Measurements from ENCODE around the gene KLHL42.
"Not testable (repeated sequence)": the region's sequence is repeated elsewhere in the genome, so short reads cannot be mapped to it uniquely, and the experiment has no call there.

Gene KLHL42

GRCh38 chr12:27821259-27821973 is 41.4 kb downstream of the KLHL42 start:
- DNase-seq (peak; percentile 31 to 38), ATAC-seq (no peak)
- H3K4me3 Mint-ChIP-seq: peak overlapping the region; percentile 31 to 54
- peaks cover 53% of the 10 kb centered on the region for H3K27me3 Mint-ChIP-seq
- H3K9me3 Mint-ChIP-seq: no peaks in the 10 kb centered on the region
- H3K4me1 Mint-ChIP-seq: peaks cover 58% of the 10 kb centered on the region
- peak overlapping the region; percentile 42 to 47 for H3K27ac Mint-ChIP-seq

- Mint-ChIP-seq H3K4me1 (peaks cover 59% of the 10 kb centered on the region), H3K27ac (peak overlapping the region; percentile 96), H3K9me3 (no peaks in the 10 kb centered on the region), H3K27me3 (peaks cover 56% of the 10 kb centered on the region), H3K4me3 (peak overlapping the region; percentile 48 to 54)
- ATAC-seq (peak; percentile 94), DNase-seq (peak; percentile 76 to 90)
Observed at GRCh38 chr12:27822076-27822712, 42.2 kb downstream of the KLHL42 start.

- Mint-ChIP-seq H3K4me3 (no peak overlapping the region), H3K27me3 (peaks cover 60% of the 10 kb centered on the region), H3K9me3 (no peaks in the 10 kb centered on the region), H3K4me1 (peaks cover 59% of the 10 kb centered on the region), H3K27ac (no peak overlapping the region)
- DNase-seq: peak in 1 of 2 donors; percentile 26
- ATAC-seq: no peak
Observed at GRCh38 chr12:27823038-27823437, 43.0 kb downstream of the KLHL42 start.

GRCh38 chr12:27824126-27824842 is 44.3 kb downstream of the KLHL42 start:
- peaks cover 54% of the 10 kb centered on the region for H3K4me1 Mint-ChIP-seq
- H3K4me3 Mint-ChIP-seq: peak overlapping the region in 1 of 2 donors; percentile 29
- H3K27me3 Mint-ChIP-seq: peaks cover 60% of the 10 kb centered on the region
- DNase-seq (peak in 1 of 2 donors; percentile 30), ATAC-seq (no peak)
- no peaks in the 10 kb centered on the region for H3K9me3 Mint-ChIP-seq
- H3K27ac Mint-ChIP-seq: peak overlapping the region; percentile 39 to 52

GRCh38 chr12:27826076-27826475 is 46.0 kb downstream of the KLHL42 start:
- DNase-seq: no peak
- Mint-ChIP-seq H3K9me3 (no peaks in the 10 kb centered on the region), H3K27me3 (peaks cover 67% of the 10 kb centered on the region), H3K4me1 (peaks cover 48% of the 10 kb centered on the region), H3K27ac (no peak overlapping the region), H3K4me3 (no peak overlapping the region)
- no peak for ATAC-seq

GRCh38 chr12:27828196-27828595 is 48.2 kb downstream of the KLHL42 start:
- no peaks in the 10 kb centered on the region for H3K9me3 Mint-ChIP-seq
- H3K27ac Mint-ChIP-seq: no peak overlapping the region
- H3K4me1 Mint-ChIP-seq: peaks cover 26% of the 10 kb centered on the region
- peaks cover 76% of the 10 kb centered on the region for H3K27me3 Mint-ChIP-seq
- no peak overlapping the region for H3K4me3 Mint-ChIP-seq
- DNase-seq (no peak), ATAC-seq (no peak)

GRCh38 chr12:27838543-27839185 is 58.6 kb downstream of the KLHL42 start:
- Mint-ChIP-seq H3K4me1 (no peaks in the 10 kb centered on the region), H3K27me3 (peaks cover 14% of the 10 kb centered on the region), H3K9me3 (no peaks in the 10 kb centered on the region), H3K4me3 (no peak overlapping the region), H3K27ac (no peak overlapping the region)
- no peak for DNase-seq
- no peak for ATAC-seq

GRCh38 chr12:27840229-27840999 is 60.4 kb downstream of the KLHL42 start:
- Mint-ChIP-seq H3K9me3 (no peaks in the 10 kb centered on the region), H3K27ac (no peak overlapping the region), H3K4me1 (no peaks in the 10 kb centered on the region), H3K4me3 (no peak overlapping the region), H3K27me3 (peaks cover 23% of the 10 kb centered on the region)
- ATAC-seq (no peak), DNase-seq (no peak)

GRCh38 chr12:27841392-27841882 is 61.4 kb downstream of the KLHL42 start:
- Mint-ChIP-seq H3K4me3 (no peak overlapping the region), H3K27ac (no peak overlapping the region), H3K9me3 (no peaks in the 10 kb centered on the region), H3K27me3 (peaks cover 32% of the 10 kb centered on the region), H3K4me1 (no peaks in the 10 kb centered on the region)
- DNase-seq: no peak
- no peak for ATAC-seq

GRCh38 chr12:27843714-27844245 is 63.7 kb downstream of the KLHL42 start:
- H3K4me3 Mint-ChIP-seq: no peak overlapping the region
- DNase-seq: no peak
- H3K9me3 Mint-ChIP-seq: peaks cover 0 to under 1% of the 10 kb centered on the region in 2 donors
- H3K4me1 Mint-ChIP-seq: no peaks in the 10 kb centered on the region
- H3K27ac Mint-ChIP-seq: no peak overlapping the region
- ATAC-seq: no peak
- peaks cover 41% of the 10 kb centered on the region for H3K27me3 Mint-ChIP-seq

GRCh38 chr12:27844366-27845090 is 64.5 kb downstream of the KLHL42 start:
- DNase-seq: no peak
- ATAC-seq: no peak
- Mint-ChIP-seq H3K9me3 (peaks cover 6 to 8% of the 10 kb centered on the region in 2 donors), H3K4me1 (no peaks in the 10 kb centered on the region), H3K4me3 (no peak overlapping the region), H3K27me3 (peaks cover 48% of the 10 kb centered on the region), H3K27ac (no peak overlapping the region)

- Mint-ChIP-seq H3K27ac (no peak overlapping the region), H3K4me1 (no peaks in the 10 kb centered on the region), H3K27me3 (peaks cover 55% of the 10 kb centered on the region), H3K4me3 (no peak overlapping the region), H3K9me3 (peaks cover 6 to 15% of the 10 kb centered on the region in 2 donors)
- no peak for DNase-seq
- ATAC-seq: no peak
Observed at GRCh38 chr12:27845187-27845586, 65.2 kb downstream of the KLHL42 start.

- DNase-seq, ATAC-seq, H3K27ac Mint-ChIP-seq, H3K4me1 Mint-ChIP-seq, H3K4me3 Mint-ChIP-seq: not testable (repeated sequence)
- H3K27me3 Mint-ChIP-seq: peaks cover 57% of the 10 kb centered on the region
- peaks cover 6 to 17% of the 10 kb centered on the region in 2 donors for H3K9me3 Mint-ChIP-seq
Observed at GRCh38 chr12:27845706-27846105, 65.7 kb downstream of the KLHL42 start.

GRCh38 chr12:27847293-27847692 is 67.3 kb downstream of the KLHL42 start:
- not testable (repeated sequence) for H3K27ac Mint-ChIP-seq, H3K4me3 Mint-ChIP-seq

More at GRCh38 chr12:27847293-27847692, 67.3 kb downstream of the KLHL42 start:
- Mint-ChIP-seq H3K27me3 (peaks cover 57% of the 10 kb centered on the region), H3K9me3 (peaks cover 6 to 17% of the 10 kb centered on the region in 2 donors)
- ATAC-seq, DNase-seq, H3K4me1 Mint-ChIP-seq: not testable (repeated sequence)

Measured in stimulated activated naive CD8-positive, alpha-beta T cell treated with anti-CD3 and anti-CD28 coated beads, Interleukin-15, amount 100 ng/mL, for 72 hours (primary cell).